Renal cortex interstitium (tissue), 11 donors: ENCODE results near the gene ACSS1. TPM values are rescaled to one million over a fixed set of nuclear protein-coding genes. Genes with fewer than 3 reads are reported as not detected.

Experiments used
- DNase-seq, 11 donors: peaks; one replicate each; pipeline ENCODE4 v3.0.0-alpha.2; 2013; ENCODE audit warnings: low read depth in 9 of 11, low spot score in 4 of 11; ENCODE audit errors: extremely low read depth in 1 of 11
- polyA plus RNA-seq, 3 donors: library from polyadenylated mRNA; unstranded; fragments of 120-200 nt; gene quantifications; one replicate each; pipeline ENCODE4 v1.2.1, GENCODE V29; 2013; ENCODE audit not compliant: insufficient read length in 3 of 3

ACSS1 gene
- polyA plus RNA-seq, 3 donors: 26.9 to 32.1 (median 27.1) TPM

DNA sequence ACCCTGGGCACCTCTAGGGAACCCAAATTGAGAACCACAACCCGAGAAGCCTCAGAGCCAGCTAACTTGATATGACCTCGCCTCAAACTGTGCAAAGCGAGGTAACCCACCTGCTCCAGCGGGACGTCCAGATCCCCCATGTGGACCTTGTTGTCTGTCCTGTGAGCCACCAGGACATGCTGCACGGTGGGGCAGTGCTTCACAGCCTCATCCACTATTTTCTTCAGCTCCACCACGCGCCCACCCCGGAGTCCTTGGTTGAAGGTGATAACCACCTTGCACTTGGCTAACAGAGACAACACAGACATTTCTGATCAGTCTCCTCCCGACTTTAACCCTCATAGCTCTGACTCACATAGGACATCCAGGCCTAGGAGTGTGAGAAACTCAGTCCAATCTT is 34.6 kb downstream of the ACSS1 start:
- no peak for DNase-seq

DNA sequence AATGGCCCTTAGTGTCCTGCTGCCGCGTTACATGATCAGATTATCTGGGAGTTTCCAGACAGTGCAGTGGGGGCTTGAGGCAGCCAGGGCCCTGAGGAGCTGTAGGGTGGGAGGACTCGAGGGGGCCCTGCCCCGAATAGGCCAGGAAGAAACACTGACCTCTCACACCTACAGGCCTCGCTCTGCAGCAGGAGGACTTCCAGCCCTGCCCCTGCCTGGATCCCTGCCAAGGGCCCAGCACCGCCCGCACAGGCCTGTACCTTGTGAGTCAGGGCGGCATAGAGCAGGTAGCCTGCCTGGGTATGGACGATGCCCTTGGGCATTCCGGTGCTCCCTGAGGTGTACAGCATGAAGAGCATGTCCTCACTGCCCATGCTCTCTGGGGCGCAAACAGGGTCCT is 35.3 kb downstream of the ACSS1 start:
- DNase-seq: no peak

DNA sequence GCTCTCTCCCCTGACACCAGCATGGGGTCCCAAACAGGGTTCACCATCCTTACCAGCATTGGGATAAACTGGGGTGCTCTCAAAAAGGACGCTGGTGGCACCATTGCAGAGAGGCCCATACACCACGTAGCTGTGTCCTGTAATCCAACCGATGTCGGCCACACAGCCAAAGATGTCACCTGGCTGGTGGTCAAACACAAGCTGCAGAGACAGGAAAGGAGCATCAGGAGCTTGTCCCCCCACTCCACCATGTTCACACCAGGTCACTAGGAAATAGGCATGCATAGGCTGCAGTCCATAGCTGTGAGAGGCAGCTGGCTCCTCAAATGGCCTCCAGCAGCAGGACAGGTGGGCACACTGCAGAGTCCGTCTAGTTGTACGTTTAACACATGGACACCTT is 36.6 kb downstream of the ACSS1 start:
- no peak for DNase-seq

DNA sequence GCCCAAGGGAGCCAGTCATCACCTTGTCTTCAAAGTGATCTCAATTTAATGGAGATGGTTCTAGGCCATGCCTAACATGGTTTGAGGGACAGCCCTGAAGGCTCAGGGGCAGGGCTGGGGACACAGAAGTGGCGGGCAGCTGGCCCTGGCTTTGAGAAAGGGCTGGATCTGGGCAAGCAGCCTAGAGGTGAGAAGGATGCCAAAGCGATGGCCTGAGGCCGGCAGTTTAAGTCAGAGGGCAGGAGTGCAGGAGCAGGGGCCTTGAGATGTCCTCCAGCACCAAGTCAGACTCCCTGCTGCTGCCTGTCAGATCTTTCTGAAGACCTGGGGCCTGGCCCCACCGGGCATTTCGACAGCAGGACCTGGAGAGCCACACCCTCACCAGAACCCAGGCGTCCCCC is 37.0 kb downstream of the ACSS1 start:
- DNase-seq: no peak

DNA sequence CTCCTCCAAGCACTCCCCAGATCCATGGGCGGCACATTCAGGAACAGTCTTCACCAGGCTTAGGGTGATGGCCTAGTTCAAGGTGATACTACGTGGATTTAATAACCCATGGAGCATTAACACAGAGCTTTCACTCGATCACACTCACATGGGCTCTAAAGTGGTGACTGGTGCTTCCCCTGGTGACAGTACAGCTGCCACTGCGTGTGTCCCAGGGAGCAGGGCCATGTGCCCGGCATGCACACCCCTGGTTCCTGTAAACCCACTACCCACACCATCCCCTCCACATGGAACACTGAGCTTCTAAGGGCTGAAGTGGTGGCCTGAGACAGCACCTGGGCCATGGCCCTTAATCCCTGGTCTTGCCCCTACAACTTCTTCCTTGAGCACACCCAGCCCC is 37.6 kb downstream of the ACSS1 start:
- no peak for DNase-seq

DNA sequence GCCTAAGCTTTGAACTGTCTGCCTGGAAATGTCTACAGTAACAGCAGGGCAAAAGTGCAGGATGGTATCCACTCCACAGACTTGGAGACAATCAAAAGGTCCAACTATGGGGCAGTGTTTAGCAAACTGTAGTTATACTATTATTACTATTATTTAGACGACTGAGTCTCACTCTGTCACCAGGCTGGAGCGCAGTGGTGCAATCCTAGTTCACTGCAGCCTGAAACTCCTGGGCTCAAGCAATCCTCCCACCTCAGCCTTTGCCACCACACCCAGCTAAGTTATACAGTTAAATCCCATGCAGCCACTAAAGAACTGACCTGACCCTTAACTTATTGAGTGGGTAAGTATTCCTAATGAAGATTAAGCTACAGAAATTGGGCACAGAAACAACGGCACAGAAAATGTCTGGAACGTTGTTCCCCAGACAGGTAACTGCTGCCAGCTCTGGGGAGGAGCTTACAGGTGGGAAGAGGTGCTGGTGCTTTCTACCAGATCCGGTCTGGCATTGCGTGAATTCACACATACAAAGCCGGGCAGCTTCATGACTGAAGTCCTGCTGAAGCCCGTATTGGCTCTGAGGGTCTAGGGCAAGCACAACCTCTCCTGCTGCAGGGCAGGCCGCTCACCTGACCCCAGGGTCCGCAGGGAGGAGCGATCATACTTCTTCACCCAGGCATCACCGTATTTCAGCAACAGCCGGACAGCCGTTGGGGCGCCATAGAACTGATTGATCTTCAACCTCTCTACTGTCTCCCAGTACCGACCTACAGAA is 38.4 kb downstream of the ACSS1 start:
- no peak for DNase-seq

DNA sequence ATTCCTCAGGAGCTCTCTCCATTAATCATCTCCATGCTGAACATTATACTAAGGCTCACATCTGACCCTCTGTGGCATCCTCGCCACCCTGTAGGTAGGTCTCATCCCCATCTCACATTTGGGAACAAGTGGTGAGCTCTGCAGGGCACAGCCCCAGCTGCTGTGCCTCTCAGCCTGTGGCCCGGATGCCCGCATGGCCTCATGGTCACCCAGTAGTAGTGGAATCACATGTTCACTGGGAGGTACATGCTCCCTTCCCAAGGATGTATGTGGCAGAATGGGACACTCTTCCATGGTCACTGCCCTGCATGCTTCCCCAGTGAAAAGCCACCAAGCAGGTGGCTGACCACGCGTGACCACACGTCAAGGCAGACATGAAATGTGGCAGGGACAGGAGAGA is 39.1 kb downstream of the ACSS1 start:
- no peak for DNase-seq

DNA sequence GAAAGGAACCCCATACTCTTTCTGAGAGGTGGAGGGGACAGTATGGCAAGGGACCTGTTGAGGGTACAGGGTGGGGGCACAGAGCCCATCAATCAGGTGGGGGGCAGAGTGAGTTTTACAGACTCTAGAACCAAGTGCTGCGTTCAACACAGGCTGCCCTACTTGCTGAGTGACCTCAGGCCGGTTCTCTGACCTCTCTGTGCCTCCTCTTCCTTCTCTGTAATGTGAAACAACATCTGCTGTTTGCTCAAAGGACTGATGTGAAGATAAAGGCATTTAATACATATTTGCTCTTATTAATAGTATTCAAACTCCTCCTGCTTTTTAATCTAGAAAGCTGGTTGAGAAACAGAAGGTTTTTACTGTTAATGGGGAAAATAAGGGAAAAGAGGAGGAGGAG is 39.5 kb downstream of the ACSS1 start:
- DNase-seq: no peak

DNA sequence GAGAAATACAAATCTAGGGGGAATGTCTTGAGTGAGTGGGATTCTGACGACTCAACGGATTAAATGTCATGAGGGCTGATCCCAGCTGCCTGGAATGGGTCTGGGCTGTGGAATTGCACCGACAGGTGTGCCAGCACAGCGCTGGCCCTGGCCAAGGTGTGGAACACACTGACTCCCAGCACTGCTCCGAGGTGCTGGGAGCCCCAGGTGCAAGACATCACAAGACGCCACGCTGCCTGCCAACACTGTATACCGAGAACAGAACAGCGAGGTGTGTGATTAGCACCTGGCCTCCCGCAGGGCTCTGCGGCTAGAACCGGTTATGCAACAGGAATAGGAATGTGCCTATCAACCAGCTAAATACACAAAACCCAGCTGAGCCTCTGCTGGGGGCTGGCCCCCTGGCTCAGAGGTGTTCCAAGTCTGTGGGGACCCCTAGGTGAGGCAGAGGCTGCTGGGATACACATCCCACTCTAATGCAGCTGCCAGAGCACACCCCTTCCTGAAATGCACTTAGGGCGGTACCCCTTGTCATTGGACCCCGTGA is 40.6 kb downstream of the ACSS1 start:
- DNase-seq: no peak

DNA sequence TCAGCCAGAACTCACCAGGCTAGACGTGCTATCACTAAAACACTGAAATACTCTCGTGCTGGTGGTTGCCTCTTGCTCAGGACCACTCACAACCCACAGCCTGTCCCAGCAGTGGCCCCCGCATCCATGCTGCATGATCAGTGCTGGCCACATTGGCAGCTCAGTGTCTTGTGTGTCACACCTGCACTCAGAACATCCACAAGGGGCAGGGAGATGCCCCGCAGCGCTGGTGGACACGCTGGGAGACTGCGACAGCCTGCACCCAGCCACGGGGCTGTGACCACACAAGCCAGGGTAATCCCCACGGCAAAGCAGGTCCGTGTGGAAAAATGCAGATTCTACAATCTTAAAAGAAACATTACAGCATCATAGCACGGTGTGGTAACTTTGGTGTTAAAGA is 41.5 kb downstream of the ACSS1 start:
- no peak for DNase-seq

DNA sequence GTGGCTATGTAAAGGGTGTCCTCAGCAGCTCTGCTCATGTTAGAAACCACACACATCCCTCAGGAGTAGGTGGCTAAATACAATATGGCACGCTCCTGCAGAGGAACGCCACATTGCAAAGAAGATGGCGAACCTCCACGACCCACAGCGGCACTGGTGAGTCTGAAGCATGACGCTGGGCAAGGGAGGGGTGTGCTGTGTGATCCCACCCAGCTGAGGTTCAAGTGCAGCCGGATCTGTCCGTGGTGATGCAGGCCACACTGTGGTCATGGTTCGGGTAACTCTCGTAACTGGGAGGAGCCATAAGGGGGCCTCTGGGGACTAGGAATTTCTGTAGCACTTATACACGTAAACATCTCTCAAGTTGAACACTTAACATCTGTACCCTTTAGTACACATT is 42.0 kb downstream of the ACSS1 start:
- DNase-seq: no peak

DNA sequence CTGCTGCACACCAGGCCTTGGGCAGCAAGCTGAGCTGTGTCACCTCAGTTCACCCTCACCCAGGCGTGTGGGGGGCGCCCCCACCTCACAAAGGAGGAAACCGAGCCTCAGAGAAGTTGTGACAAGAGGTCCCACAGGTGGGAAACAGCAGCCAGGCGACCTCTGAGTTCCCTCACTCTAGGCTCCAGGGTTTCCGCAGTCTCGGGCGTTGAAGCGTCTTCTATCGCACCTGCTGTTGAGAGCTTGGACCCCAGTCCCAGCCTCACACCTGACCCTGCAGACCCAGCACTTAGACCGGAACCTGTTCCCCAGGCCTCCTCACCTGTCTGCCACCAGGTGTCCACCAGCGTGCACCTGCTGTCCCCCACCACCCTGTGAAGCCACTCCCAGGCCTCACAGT is 43.1 kb downstream of the ACSS1 start:
- no peak for DNase-seq

DNA sequence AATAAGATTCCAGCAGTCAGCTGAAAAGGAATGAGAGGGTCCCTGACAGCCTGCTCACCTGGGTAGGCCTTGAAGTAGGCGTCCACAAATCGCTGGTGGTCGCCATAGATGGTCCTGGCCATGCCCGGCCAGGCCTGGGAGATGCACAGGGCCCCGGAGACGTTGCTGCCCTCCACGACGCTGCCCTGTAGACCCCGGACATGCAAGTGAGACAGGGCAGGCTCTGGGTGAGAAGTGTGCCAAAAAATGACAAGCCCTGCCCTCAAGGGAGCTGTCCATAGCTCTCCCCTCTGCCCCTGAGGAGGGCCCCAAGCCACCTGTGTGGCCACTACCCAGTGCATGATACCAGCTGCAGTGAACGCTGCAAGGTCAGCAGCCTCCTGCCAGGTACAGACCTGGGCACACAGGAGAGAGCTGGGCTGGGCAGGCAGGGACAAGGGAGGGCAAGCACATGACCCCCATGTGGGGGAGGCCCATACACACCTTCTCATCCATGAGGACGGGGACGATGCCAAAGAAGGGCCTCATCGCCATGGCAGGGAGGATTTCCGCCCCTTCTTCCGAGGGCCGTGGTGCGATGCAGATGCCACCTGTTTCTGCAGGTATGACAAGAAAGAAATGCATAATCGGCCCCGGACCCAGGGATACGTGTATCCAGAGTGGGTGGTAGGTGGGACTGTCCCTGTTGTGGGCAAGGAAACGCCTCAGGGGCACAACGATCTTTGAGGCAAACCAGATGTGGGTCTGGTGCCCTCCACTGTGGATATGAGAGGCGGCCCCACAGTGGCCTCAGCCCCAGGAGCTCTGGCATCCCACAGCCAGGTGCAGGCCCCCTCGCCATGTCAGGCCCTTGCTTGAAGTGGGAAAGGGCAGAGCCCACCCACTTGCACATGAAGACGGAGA is 44.2 kb downstream of the ACSS1 start:
- DNase-seq: no peak

DNA sequence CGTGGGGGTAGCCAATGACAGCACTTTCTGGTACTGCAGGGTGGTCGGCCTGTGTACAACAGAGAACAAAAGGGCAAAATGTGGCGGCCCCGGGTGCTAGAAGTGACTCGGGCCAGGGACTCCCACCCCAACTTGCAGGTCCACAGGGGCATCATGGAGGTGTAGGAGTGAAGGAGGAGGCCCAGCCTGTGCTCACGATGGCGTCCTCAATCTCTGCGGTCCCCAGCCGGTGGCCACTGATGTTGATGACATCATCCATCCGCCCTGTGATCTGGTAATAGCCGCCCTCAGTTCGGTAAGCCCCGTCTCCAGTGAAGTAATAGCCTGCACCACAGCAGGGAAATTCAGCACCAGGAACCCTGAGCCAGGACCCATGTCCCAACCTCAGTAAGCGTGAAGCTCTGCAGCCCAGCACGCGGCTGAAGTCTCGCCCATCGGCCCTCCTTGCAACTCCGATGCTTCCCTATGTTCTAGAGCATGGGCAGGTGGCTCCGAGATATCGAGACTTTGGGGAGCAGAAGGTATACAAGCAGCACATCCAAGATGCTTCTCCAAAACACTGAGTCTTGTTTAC is 45.2 kb downstream of the ACSS1 start:
- no peak for DNase-seq

DNA sequence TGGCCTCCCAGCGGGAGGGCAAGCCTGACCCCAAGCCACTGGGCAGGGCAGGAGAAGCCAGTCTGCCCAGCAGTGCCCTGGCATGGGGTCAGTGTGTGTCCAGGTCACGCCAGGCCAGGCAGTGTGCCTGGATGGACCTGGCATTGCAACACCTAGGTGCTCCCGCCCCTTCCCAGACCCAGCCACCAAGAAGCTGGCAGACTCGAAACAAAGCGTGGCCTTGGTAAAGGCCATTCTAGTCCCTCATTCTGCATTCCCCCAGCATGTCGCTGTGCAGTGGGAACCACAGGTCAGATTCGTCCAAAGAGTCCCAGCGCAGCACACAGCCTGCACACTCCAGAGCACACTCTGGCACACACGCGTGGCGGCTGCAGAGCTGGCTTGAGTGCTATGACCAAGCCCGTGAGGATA is 46.1 kb downstream of the ACSS1 start:
- no peak for DNase-seq

DNA sequence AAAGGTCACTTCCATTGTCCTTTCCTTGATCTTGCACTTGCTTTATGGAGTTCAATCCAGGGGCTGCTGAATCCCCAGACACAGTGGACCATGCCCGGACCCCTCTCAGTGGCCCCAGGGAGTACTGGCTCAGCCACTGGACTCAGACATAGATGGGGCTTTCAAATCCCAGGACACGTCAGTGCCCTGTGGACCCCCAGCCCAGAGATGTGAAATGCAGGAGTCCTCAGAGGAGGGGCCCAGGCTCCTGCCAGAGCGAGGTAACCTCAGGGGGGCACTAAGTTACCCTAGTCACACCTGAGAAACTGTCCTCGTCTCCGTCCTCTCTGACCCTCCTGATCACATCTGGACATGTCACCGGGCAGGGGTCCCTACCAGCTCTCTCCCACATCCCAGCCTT is 46.7 kb downstream of the ACSS1 start:
- DNase-seq: no peak

DNA sequence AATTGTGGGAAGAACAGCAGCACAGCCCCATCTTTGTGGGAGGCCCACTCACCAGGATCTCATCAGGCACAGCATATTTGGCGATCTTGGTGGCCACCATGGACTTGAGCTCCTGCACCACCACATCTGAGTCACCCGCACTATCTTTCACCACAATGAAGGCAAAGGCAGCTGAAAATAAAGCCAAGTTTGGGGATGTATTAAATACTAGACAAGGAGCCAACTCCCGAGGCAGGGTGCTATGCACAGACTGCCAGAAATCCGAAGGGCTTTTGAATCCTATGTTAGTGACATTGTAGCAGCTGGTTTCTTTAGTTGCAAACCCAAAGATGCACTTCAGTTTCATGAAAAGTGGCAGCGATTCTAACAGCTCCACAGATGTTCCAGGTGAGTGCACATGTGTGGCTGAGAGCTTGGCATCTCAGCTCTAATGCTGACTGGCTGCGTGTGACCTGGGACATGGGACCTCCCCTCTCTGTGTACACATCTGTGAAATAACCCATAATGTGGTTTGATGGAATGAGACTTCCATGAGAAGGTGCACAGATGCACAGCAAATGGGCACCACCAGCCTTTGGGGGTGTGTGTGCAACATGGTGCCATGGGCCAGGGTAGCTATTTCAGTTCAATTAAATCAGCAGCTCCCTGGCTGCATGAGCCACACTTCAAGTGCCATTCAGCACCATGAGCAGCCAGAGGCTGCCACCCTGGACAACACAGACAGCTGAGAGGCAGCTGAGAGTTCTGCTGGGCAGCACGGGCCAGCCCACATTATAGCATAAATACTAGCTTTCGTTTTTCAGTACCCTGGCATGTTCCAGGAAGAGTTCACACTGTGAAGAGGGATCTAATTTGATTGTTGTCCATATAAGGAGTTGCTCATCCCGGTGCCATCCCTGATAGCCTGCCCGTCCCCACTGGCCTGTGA is 48.5 kb downstream of the ACSS1 start:
- no peak for DNase-seq

DNA sequence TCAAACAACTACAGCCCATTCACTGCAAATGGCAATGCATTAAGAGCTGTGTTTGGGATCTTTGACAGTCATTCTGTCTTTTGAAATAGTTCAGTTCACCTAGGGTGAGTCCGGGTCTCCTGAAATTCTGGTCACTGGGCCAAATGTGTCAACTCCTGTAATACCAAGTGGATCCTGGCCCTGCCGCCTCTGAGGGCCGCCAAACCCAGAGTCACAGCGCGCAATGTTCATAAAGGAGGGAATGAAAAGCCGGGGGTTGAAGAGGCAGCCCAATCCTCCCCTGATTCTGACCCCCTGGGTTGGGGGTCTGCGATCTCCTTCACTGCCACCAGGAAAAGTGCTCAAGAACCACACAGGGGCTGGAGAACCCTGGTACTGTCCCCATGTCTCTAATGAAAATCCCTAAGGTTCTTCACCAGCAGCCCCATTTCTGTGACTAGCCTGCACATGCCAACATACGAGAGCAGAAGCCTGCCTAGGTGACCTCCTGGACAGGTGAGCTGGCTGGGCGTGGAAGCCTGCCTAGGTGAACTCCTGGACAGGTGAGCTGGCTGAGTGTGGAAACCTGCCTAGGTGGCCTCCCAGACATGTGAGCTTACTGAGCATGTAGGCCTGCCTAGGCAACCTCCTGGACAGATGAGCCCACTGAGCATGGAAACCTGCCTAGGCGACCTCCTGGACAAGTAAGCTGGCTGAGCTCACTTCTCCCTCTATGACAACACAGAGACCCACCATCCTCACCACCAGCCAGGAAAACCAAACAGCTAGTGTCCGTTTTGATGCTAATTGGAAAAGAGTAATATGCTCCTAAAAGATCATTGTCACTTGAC is 49.3 kb downstream of the ACSS1 start:
- DNase-seq: no peak
